CD4-positive, alpha-beta T cell (primary cell): ENCODE data around the gene MIX23. TPM values are rescaled to one million over a fixed set of nuclear protein-coding genes. Genes with fewer than 3 reads are reported as not detected.

Experiments used
- ATAC-seq: fragments of 200-7000 bp; cut with Tn5 transposase; one replicate; pipeline ENCODE4 v1.10.0; 2022; ENCODE audit warnings: mild to moderate bottlenecking; ENCODE audit not compliant: poor library complexity
- CTCF ChIA-PET: fragments of 350-600 bp; sonication (Branson Sonifier 250); formaldehyde crosslinking; loops from one replicate; lab custom pipeline; 2021; ENCODE audit warnings: antibody characterized with exemption, inconsistent platforms; lab: Charles Lee
- POLR2A ChIA-PET: fragments of 350-600 bp; sonication (Branson Sonifier 250); formaldehyde crosslinking; loops from one replicate; lab custom pipeline; 2021; ENCODE audit warnings: antibody characterized with exemption, inconsistent platforms; lab: Charles Lee
- DNase-seq, 14 experiments: peaks; one replicate each; pipeline ENCODE4 v3.0.0-alpha.2; 2013 to 2020; ENCODE audit warnings: mixed read lengths in 2 of 14
- H3K27ac ChIP-seq, 2 donors: one replicate each; pipeline versions ENCODE4 v1.5.1 to v1.7.0; 2013; ENCODE audit warnings: low read length in 2 of 2, low read depth in 1 of 2, mild to moderate bottlenecking in 1 of 2
- H3K27me3 ChIP-seq, 2 experiments: 1 replicate in 1 of 2; 2 replicates in 1 of 2; pipeline versions ENCODE4 v1.6.1 to v1.7.0; 2013; ENCODE audit warnings: low read length in 2 of 2, control low read depth in 1 of 2, mild to moderate bottlenecking in 1 of 2, moderate library complexity in 1 of 2; ENCODE audit not compliant: insufficient read depth in 2 of 2, control insufficient read depth in 1 of 2
- H3K36me3 ChIP-seq: one replicate; pipeline ENCODE4 v1.6.1; 2013; ENCODE audit warnings: low read length, control low read depth; ENCODE audit not compliant: insufficient read depth
- H3K4me1 ChIP-seq: one replicate; pipeline ENCODE4 v1.6.1; 2013; ENCODE audit warnings: low read length, control low read depth; ENCODE audit not compliant: insufficient read depth
- H3K4me3 ChIP-seq: one replicate; pipeline ENCODE4 v1.5.1; 2013; ENCODE audit warnings: mild to moderate bottlenecking, low read length, moderate library complexity
- H3K9me3 ChIP-seq, 2 experiments: 1 replicate in 1 of 2; 2 replicates in 1 of 2; pipeline versions ENCODE4 v1.6.1 to v1.7.0; 2013; ENCODE audit warnings: low read length in 2 of 2, mild to moderate bottlenecking in 2 of 2, control low read depth in 1 of 2, moderate library complexity in 1 of 2; ENCODE audit not compliant: control insufficient read depth in 1 of 2, insufficient read depth in 1 of 2
- H3K27ac Mint-ChIP-seq: one replicate; pipeline ENCODE4 v1.8.0; 2020; ENCODE audit warnings: mixed read lengths
- H3K27me3 Mint-ChIP-seq: one replicate; pipeline ENCODE4 v1.8.0; 2021; ENCODE audit warnings: mixed read lengths
- H3K36me3 Mint-ChIP-seq: one replicate; pipeline ENCODE4 v1.8.0; 2021; ENCODE audit warnings: low read depth, mixed read lengths
- H3K4me1 Mint-ChIP-seq: one replicate; pipeline ENCODE4 v1.8.0; 2021; ENCODE audit warnings: low read depth, mixed read lengths
- H3K4me3 Mint-ChIP-seq: one replicate; pipeline ENCODE4 v1.8.0; 2020; ENCODE audit warnings: mild to moderate bottlenecking, mixed read lengths
- H3K9me3 Mint-ChIP-seq: one replicate; pipeline ENCODE4 v1.8.0; 2020; ENCODE audit warnings: mixed read lengths
- CTCF ChIP-seq: fragments of 200-600 bp; IDR thresholded peaks from one replicate; pipeline ENCODE4 v1.8.0; 2022; ENCODE audit warnings: antibody characterized with exemption, mild to moderate bottlenecking
- intact Hi-C, 2 experiments: fragments of 100-400 bp; cut with DNase I in 1 of 2; cut with micrococcal nuclease in 1 of 2; formaldehyde crosslinking; loops; one replicate each; pipeline versions ENCODE4 v1.15.1 to v1.9.0; 2023 to 2025; cut with DNase I, micrococcal nuclease
- total RNA-seq, 174 experiments: library from RNA in 2 of 174; stranded (reverse) in 2 of 174; gene quantifications; one replicate each; pipeline ENCODE4 v1.2.3 and lab custom pipeline; 2021 to 2026

The MIX23 gene
- total RNA-seq, 2 experiments from 2014 or later: 12.4 to 17.5 TPM

GRCh38 chr3:122421836-122422235 lies 38.8 kb upstream of the MIX23 start:
- Mint-ChIP-seq H3K9me3 (no peaks in the 10 kb centered on the region), H3K4me1 (peaks cover 23% of the 10 kb centered on the region), H3K27me3 (no peaks in the 10 kb centered on the region), H3K4me3 (no peak overlapping the region), H3K36me3 (peaks cover 70% of the 10 kb centered on the region), H3K27ac (peak overlapping the region; percentile 27)
- Histone ChIP-seq H3K36me3 (peaks cover 44% of the 10 kb centered on the region), H3K9me3 (no peaks in the 10 kb centered on the region), H3K4me1 (peaks cover 5% of the 10 kb centered on the region), H3K27me3 (no peaks in the 10 kb centered on the region), H3K27ac (no peak overlapping the region), H3K4me3 (no peak overlapping the region)
- CTCF ChIA-PET: no interaction called here
- DNase-seq: no peak
- ATAC-seq: no peak
- TF ChIP-seq CTCF: no peak
- intact Hi-C loops: no loop called here
- POLR2A ChIA-PET: interaction anchor here (0.6 to 1.0 kb wide), 2 partner anchors 10 to 15 kb away, joined by 3 read pairs; no protein-coding TSS in a partner anchor

GRCh38 chr3:122421101-122421500 lies 38.1 kb upstream of the MIX23 start:
- no peaks in the 10 kb centered on the region for H3K27me3 Mint-ChIP-seq
- intact Hi-C loops: no loop called here
- H3K27me3 ChIP-seq: no peaks in the 10 kb centered on the region
- DNase-seq (no peak), ATAC-seq (no peak)
- CTCF ChIA-PET: interaction anchor here (1.2 kb wide), 1 partner anchor 28 kb away, joined by 3 read pairs; no protein-coding TSS in a partner anchor
- no peak overlapping the region for H3K27ac Mint-ChIP-seq
- POLR2A ChIA-PET: interaction anchor here (0.6 to 1.0 kb wide), 2 partner anchors 11 to 15 kb away, joined by 3 read pairs; no protein-coding TSS in a partner anchor
- no peak for TF ChIP-seq CTCF
- H3K4me3 Mint-ChIP-seq: no peak overlapping the region
- H3K36me3 ChIP-seq: peaks cover 37% of the 10 kb centered on the region
- peaks cover 30% of the 10 kb centered on the region for H3K4me1 Mint-ChIP-seq
- H3K27ac ChIP-seq: no peak overlapping the region
- peaks cover 70% of the 10 kb centered on the region for H3K36me3 Mint-ChIP-seq
- H3K4me3 ChIP-seq: no peak overlapping the region
- H3K9me3 Mint-ChIP-seq: no peaks in the 10 kb centered on the region
- peaks cover 6% of the 10 kb centered on the region for H3K4me1 ChIP-seq
- H3K9me3 ChIP-seq: no peaks in the 10 kb centered on the region

GRCh38 chr3:122416966-122417365 lies 33.9 kb upstream of the MIX23 start:
- H3K27me3 ChIP-seq: no peaks in the 10 kb centered on the region
- peak overlapping the region; percentile 76 for H3K4me3 ChIP-seq
- peaks cover 18% of the 10 kb centered on the region for H3K36me3 ChIP-seq

More at GRCh38 chr3:122416966-122417365, 33.9 kb upstream of the MIX23 start:
- intact Hi-C loops: loop anchor here (1.0 to 10.0 kb wide), 5 partner anchors 34 to 582 kb away; partner anchors contain the start of genes EAF2 (in 1 of the 2), HSPBAP1 (in 1 of the 2), IQCB1 (in 1 of the 2) and KPNA1 (in 1 of the 2)
- ATAC-seq: no peak
- Mint-ChIP-seq H3K4me3 (peak overlapping the region; percentile 97), H3K4me1 (peaks cover 57% of the 10 kb centered on the region), H3K27ac (peak overlapping the region; percentile 100), H3K9me3 (no peaks in the 10 kb centered on the region), H3K27me3 (no peaks in the 10 kb centered on the region), H3K36me3 (peaks cover 65% of the 10 kb centered on the region)
- Histone ChIP-seq H3K27ac (peak overlapping the region; percentile 90 to 91), H3K9me3 (no peaks in the 10 kb centered on the region), H3K4me1 (peaks cover 22% of the 10 kb centered on the region)
- peak in 1 of 14 experiments; percentile 23 for DNase-seq
- POLR2A ChIA-PET: interaction anchor here (0.6 to 3.7 kb wide), 17 partner anchors 10 to 984 kb away, joined by 3 to 102 read pairs (median 7); partner anchors contain the start of genes DTX3L, FAM162A, HCLS1 and KPNA1
- CTCF ChIA-PET: interaction anchor here (0.8 to 4.5 kb wide), 4 partner anchors 24 to 96 kb away, joined by 3 to 30 read pairs (median 10); partner anchors contain the start of gene FAM162A
- TF ChIP-seq CTCF: no peak
